GM20000 (cell line): Measurements from ENCODE around the gene TMOD3.

ENCODE experiments used
- DNase-seq: peaks from one replicate; pipeline ENCODE4 v3.0.0; 2012; ENCODE audit warnings: low spot score
- CTCF ChIP-seq: IDR thresholded peaks from 2 replicates; pipeline ENCODE4 v1.5.1; 2012; ENCODE audit warnings: mild to moderate bottlenecking, control low read depth; ENCODE audit errors: extremely low read depth, missing control alignments

TMOD3 gene

GRCh38 chr15:51936105-51936478 lies 106.6 kb downstream of the TMOD3 start:
- no peak for DNase-seq
- no peak for TF ChIP-seq CTCF

GRCh38 chr15:51938286-51938685 lies 108.8 kb downstream of the TMOD3 start:
- DNase-seq: no peak
- TF ChIP-seq CTCF: no peak

- TF ChIP-seq CTCF: no peak
- no peak for DNase-seq
Measured at GRCh38 chr15:51939216-51939615, 109.8 kb downstream of the TMOD3 start.

- no peak for DNase-seq
- no peak for TF ChIP-seq CTCF
Measured at GRCh38 chr15:51947124-51947523, 117.7 kb downstream of the TMOD3 start.

GRCh38 chr15:51952805-51953204 lies 123.4 kb downstream of the TMOD3 start:
- DNase-seq: no peak
- TF ChIP-seq CTCF: no peak

GRCh38 chr15:51955504-51955903 lies 126.1 kb downstream of the TMOD3 start:
- no peak for DNase-seq

More at GRCh38 chr15:51955504-51955903, 126.1 kb downstream of the TMOD3 start:
- TF ChIP-seq CTCF: no peak
